Measurements from ENCODE around the gene DPP6. TPM values are rescaled to one million over a fixed set of nuclear protein-coding genes. Genes with fewer than 3 reads are reported as not detected.

DPP6 gene
- total RNA-seq, result under 0.01 TPM in 1 of 2 replicates, not detected in the other

DNA sequence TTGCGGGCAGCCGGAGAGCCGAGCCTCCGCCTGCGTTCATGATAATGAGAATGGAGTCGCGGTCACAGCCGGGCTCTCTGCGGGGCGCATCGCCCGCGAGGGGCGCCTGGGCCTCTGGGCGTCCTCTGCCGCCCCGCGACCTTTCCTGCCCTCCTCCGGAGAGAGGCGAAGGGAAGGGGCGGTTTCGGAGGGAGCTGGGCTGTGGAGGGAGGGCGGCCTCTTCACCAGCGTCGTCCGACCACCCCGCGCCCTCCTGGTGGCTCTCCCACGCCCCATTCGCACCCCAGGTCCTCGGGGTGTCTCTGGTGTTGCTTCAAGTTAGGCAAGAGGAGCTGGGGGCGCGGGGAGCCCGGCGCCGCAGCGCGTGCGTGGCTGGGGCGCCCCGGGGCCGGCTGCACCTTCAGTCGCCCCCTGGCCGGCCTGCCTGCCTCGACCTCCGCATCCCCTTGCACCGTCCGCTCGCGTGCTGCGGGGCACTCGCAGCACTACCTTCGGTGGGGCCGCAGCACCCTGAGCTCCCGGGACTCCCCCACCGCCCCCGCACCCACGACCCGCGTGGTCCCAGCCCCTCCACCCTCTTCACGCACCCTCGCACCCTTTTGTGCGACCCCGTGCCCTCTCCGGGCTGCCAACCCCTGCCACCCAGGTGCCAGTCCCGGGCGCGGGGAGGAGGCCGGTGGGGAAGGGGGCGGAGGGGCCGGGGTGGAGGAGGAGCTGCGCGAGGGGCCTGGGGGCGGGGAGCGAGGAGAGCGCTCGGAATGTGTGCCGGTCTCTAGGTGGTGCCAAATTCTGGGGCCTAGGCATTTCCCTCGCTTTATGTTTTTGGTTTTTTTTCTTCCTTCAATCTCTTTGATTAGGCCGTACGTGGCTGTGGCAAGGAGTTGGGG, at the start of gene DPP6:
Gene DPP6 (plus strand): TSS at position 756 of the 887 bp plus-strand sequence.

